Body of pancreas (tissue), 4 donors: ENCODE measurements around the gene MYCBPAP. TPM values are rescaled to one million over a fixed set of nuclear protein-coding genes. Genes with fewer than 3 reads are reported as not detected.
A peak's percentile ranks its signal among the peaks of the same experiment; 100 is the strongest.

Experiments
- ATAC-seq: fragments of 150-250 bp; one replicate; pipeline ENCODE4 v1.9.1; 2016
- DNase-seq, 4 donors: peaks; one replicate each; pipeline ENCODE4 v3.0.0-alpha.2; 2019
- H3K27ac ChIP-seq, 4 donors: fragments of 200-600 bp; sonication (generic); 1 replicate in 3 of 4; 2 replicates in 1 of 4; pipeline versions ENCODE4 v1.5.1 to v1.6.1; 2016 to 2019; ENCODE audit warnings: mild to moderate bottlenecking in 1 of 4, mixed read lengths in 1 of 4, moderate library complexity in 1 of 4
- H3K27me3 ChIP-seq, 2 donors: fragments of 200-600 bp; sonication (generic); one replicate each; pipeline ENCODE4 v1.6.0; 2016; ENCODE audit warnings: mild to moderate bottlenecking in 1 of 2
- H3K36me3 ChIP-seq, 2 donors: fragments of 200-600 bp; sonication (generic); replicated peaks in 1 of 2; 2 replicates each; pipeline ENCODE4 v1.5.1; 2016; ENCODE audit warnings: low read depth in 2 of 2; ENCODE audit not compliant: insufficient read depth in 1 of 2
- H3K4me1 ChIP-seq: fragments of 200-600 bp; sonication (generic); one replicate; pipeline ENCODE4 v1.6.0; 2016
- H3K4me3 ChIP-seq, 2 donors: fragments of 200-600 bp; sonication (generic); 1 replicate in 1 of 2; 2 replicates in 1 of 2; pipeline ENCODE4 v1.5.1; 2016 to 2019
- H3K9me3 ChIP-seq, 3 donors: fragments of 200-600 bp; sonication (generic); 1 replicate in 2 of 3; 2 replicates in 1 of 3; pipeline ENCODE4 v1.5.1; 2016
- CTCF ChIP-seq, 7 experiments: fragments of 450-650 bp in 4 of 7; fragments of 200-600 bp in 3 of 7; sonication (generic) in 3 of 7; IDR thresholded peaks; one replicate each; pipeline ENCODE4 v1.5.1; 2016 to 2019; ENCODE audit warnings: antibody characterized with exemption in 7 of 7
- POLR2A ChIP-seq, 3 donors: fragments of 450-650 bp; IDR thresholded peaks; one replicate each; pipeline ENCODE4 v1.6.1; 2016; ENCODE audit warnings: antibody characterized with exemption in 3 of 3, mild to moderate bottlenecking in 2 of 3
- WGBS, 2 donors: methylation state at CpG; one replicate each; pipeline ENCODE4 v1.1.5; 2017; 5-methylcytosine and 5-hydroxymethylcytosine counted together
- intact Hi-C: fragments of 100-400 bp; cut with DNase I; formaldehyde crosslinking; loops from one replicate; pipeline ENCODE4 v1.15.1; 2023
- total RNA-seq, 2 donors: library from RNA; depleted of rRNA; stranded (reverse); fragments of >200 nt; gene quantifications; one replicate each; pipeline ENCODE4 v1.1.0, GENCODE V29; 2016

The MYCBPAP gene
- total RNA-seq, 2 donors from 2014 or later, result 0.33 TPM; not detected in 1

- H3K27ac ChIP-seq, result peak overlapping the region in 3 of 4 donors; percentile 72 to 86 (median 77)
- no peaks in the 10 kb centered on the region for H3K9me3 ChIP-seq
- TF ChIP-seq CTCF (IDR thresholded peaks at IDR 0.05) (no peak), POLR2A (IDR thresholded peaks at IDR 0.05) (no peak)
- no peak for DNase-seq
- H3K4me3 ChIP-seq, result no peak overlapping the region
- no peak for ATAC-seq
- intact Hi-C loops, result loop anchor here (5.0 to 10.0 kb wide), 3 partner anchors 49 to 212 kb away; partner anchors contain the start of gene EPN3
- H3K4me1 ChIP-seq, result peaks cover 27% of the 10 kb centered on the region
- WGBS, 2 donors, result 69 to 83% methylated on average over 5 of the region's 5 CpGs
- H3K27me3 ChIP-seq, result no peaks in the 10 kb centered on the region
- H3K36me3 ChIP-seq, result peaks cover 2 to 5% of the 10 kb centered on the region in 2 donors
Measured at GRCh38 chr17:50483266-50483665, 25.0 kb upstream of the MYCBPAP start.

- TF ChIP-seq CTCF (IDR thresholded peaks at IDR 0.05), result no peak
- no peak for TF ChIP-seq POLR2A (IDR thresholded peaks at IDR 0.05)
- H3K36me3 ChIP-seq, result peaks cover 2 to 5% of the 10 kb centered on the region in 2 donors
- intact Hi-C loops, result loop anchor here (5.0 to 10.0 kb wide), 3 partner anchors 48 to 210 kb away; partner anchors contain the start of gene EPN3
- H3K27ac ChIP-seq, result no peak overlapping the region
- H3K4me1 ChIP-seq, result peaks cover 23% of the 10 kb centered on the region
- H3K9me3 ChIP-seq, result no peaks in the 10 kb centered on the region
- H3K27me3 ChIP-seq, result no peaks in the 10 kb centered on the region
- WGBS, 2 donors, result 89 to 96% methylated on average over 10 to 11 of the region's 11 CpGs
- H3K4me3 ChIP-seq, result no peak overlapping the region
- no peak for ATAC-seq
- no peak for DNase-seq
Measured at GRCh38 chr17:50484386-50485155, 23.7 kb upstream of the MYCBPAP start.

GRCh38 chr17:50487213-50488096, 20.8 kb upstream of the MYCBPAP start:
- intact Hi-C loops, result loop anchor here (10.0 kb wide), 2 partner anchors 127 to 207 kb away; no protein-coding TSS in a partner anchor
- TF ChIP-seq POLR2A (IDR thresholded peaks at IDR 0.05) (no peak), CTCF (IDR thresholded peaks at IDR 0.05) (no peak)
- Histone ChIP-seq H3K9me3 (no peaks in the 10 kb centered on the region), H3K36me3 (peaks cover 2 to 5% of the 10 kb centered on the region in 2 donors), H3K4me1 (peaks cover 5% of the 10 kb centered on the region), H3K27ac (no peak overlapping the region), H3K4me3 (no peak overlapping the region), H3K27me3 (no peaks in the 10 kb centered on the region)
- 60 to 67% methylated on average over 4 to 12 of the region's 17 CpGs for WGBS, 2 donors
- DNase-seq, result no peak
- no peak for ATAC-seq

GRCh38 chr17:50488880-50489279, 19.4 kb upstream of the MYCBPAP start:
- Histone ChIP-seq H3K27ac (no peak overlapping the region), H3K27me3 (no peaks in the 10 kb centered on the region), H3K9me3 (no peaks in the 10 kb centered on the region), H3K36me3 (peaks cover 2% of the 10 kb centered on the region in 2 donors), H3K4me3 (no peak overlapping the region), H3K4me1 (no peaks in the 10 kb centered on the region)
- no peak for DNase-seq
- intact Hi-C loops, result loop anchor here (10.0 kb wide), 2 partner anchors 126 to 206 kb away; no protein-coding TSS in a partner anchor
- ATAC-seq, result no peak
- WGBS, 2 donors, result 95 to 100% methylated on average over 2 of the region's 2 CpGs
- TF ChIP-seq POLR2A (IDR thresholded peaks at IDR 0.05), result no peak
- no peak for TF ChIP-seq CTCF (IDR thresholded peaks at IDR 0.05)
